C1 segment of cervical spinal cord (tissue), 14 donors: ENCODE data around the gene TUBB8B.
"Not testable (repeated sequence)": the region's sequence is repeated elsewhere in the genome, so short reads cannot be mapped to it uniquely, and the experiment has no call there.

Experiments
- DNase-seq, 14 donors: peaks; one replicate each; lab custom pipeline; 2025; lab: John Stamatoyannopoulos, UW

Gene TUBB8B

GRCh38 chr18:12773-13172, 36.6 kb downstream of the TUBB8B start:
- DNase-seq = not testable (repeated sequence)

- DNase-seq = not testable (repeated sequence)
Observed at GRCh38 chr18:11383-12274, 37.8 kb downstream of the TUBB8B start.

- DNase-seq = not testable (repeated sequence)
Observed at GRCh38 chr18:10624-11184, 38.7 kb downstream of the TUBB8B start.

GRCh38 chr18:9937-10336, 39.5 kb downstream of the TUBB8B start:
- not testable (repeated sequence) for DNase-seq
